ENCODE data around the gene MYL12B.

DNA sequence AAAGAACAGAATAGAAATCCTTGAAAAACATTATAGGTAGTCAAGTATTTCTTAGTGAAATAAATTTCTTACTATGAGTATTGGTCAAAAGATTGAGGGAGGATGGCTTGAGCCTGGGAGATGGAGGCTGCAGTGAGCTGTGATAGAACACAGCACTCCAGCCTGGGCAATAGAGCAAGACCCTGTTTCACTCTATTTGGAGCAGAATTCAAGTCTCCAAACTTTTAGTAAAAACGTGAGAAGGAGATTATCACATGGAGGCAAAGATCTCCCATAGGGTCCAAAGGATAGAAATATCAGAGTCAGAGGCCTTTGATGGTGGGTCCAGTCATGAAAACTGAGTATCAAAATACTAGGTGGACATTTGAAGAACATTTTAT is 16.8 kb upstream of the MYL12B start:
- no peak for TF ChIP-seq CTCF (IDR thresholded peaks at IDR 0.05; ENCODE audit: poor library complexity)
- TF ChIP-seq EZH2phosphoT487 (IDR thresholded peaks at IDR 0.05; ENCODE audit: low read depth, severe bottlenecking, unreplicated experiment), result no peak
